ENCODE data around the gene GPR18. TPM values are rescaled to one million over a fixed set of nuclear protein-coding genes. Genes with fewer than 3 reads are reported as not detected.

The GPR18 gene
- total RNA-seq, 4 donors from 2014 or later = not detected

DNA sequence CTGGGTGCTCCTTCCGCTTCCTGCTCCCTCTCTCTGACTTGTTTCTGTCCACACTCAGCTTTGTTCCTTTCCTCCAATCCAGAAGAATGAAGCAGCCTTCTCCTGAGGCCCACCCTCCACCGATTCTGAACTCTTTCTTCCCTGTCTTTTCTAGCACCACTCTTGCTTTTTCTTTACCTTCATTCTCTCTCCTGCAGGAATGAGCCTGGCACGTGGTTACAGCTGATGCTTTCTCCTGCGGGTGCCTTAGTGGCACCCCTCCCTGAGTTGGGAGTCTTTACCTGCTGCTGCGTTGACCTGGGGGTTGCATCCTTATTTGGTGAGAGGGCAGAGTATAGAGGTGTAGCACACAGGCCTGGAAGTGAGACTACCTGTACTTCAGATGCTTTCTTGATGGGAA lies 51.3 kb downstream of the GPR18 start:
- Histone ChIP-seq H3K9me3 (no peaks in the 10 kb centered on the region), H3K4me3 (no peak overlapping the region), H3K4me1 (peaks cover 0 to 16% (median 11%) of the 10 kb centered on the region in 4 donors), H3K27me3 (no peaks in the 10 kb centered on the region), H3K27ac (no peak overlapping the region), H3K36me3 (peaks cover 0 to 26% (median 0%) of the 10 kb centered on the region in 3 donors)
- WGBS, 2 donors = 97 to 99% methylated on average over 5 of the region's 5 CpGs
- no peak for DNase-seq (ENCODE audit: low spot score in 2 of 2)
- no peak for TF ChIP-seq EP300 (IDR thresholded peaks at IDR 0.05)
- no peak for TF ChIP-seq POLR2A (IDR thresholded peaks at IDR 0.05)
- TF ChIP-seq CTCF (IDR thresholded peaks at IDR 0.05) = no peak

DNA sequence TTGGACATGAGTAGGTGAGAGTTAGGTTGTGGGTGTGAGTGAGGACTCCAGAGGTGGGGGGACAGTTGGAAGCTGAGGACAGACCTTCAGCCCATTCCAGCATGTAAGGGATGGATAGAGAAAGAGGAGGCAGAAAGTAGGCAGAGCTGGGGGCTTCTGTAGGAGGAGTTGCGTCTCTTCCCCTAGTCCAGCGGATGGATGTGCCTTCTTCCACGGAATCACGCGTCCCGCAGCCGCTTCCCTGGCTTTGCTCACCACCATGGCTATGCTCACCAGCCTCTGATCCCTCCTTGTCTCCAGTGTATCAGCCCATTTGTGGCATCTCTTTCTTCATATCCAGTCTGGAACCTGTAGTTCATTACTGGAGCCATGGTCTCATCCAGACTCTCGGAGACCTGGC lies 52.0 kb downstream of the GPR18 start:
- no peaks in the 10 kb centered on the region for H3K27me3 ChIP-seq
- H3K36me3 ChIP-seq = peaks cover 0 to 26% (median 0%) of the 10 kb centered on the region in 3 donors
- H3K4me1 ChIP-seq = peaks cover 0 to 20% (median 13%) of the 10 kb centered on the region in 4 donors
- H3K4me3 ChIP-seq = no peak overlapping the region
- WGBS, 2 donors = 94 to 96% methylated on average over 8 of the region's 8 CpGs
- no peak for DNase-seq (ENCODE audit: low spot score in 2 of 2)
- TF ChIP-seq POLR2A (IDR thresholded peaks at IDR 0.05) (no peak), EP300 (IDR thresholded peaks at IDR 0.05) (no peak), CTCF (IDR thresholded peaks at IDR 0.05) (no peak)
- H3K27ac ChIP-seq = no peak overlapping the region
- no peaks in the 10 kb centered on the region for H3K9me3 ChIP-seq

DNA sequence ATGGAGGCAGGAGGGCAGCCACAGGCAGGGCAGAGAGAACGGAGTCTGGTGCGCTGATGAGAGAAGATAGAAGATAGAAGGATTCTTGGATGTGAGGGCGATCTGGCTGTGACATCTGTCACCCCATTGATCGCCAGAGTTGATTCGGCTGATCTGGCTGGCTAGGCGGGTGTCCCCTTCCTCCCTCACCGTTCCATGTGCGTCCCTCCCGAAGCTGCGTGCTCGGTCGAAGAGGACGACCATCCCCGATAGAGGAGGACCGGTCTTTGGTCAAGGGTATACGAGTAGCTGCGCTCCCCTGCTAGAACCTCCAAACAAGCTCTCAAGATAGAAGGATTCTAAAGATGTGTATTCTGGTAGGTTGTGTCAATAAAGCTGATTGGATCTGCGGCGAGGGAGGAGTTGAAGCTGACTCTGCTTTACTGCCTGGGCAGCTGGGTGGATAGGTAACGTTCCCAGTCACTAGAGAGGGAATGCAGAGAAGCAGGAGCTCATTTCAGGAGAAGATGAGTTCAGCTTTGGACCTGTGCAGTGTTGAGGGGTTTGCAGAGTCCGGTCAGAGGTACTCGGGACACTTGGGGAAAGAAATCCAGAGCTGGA lies 52.5 kb downstream of the GPR18 start:
- H3K4me1 ChIP-seq = peaks cover 0 to 20% (median 13%) of the 10 kb centered on the region in 4 donors
- 93 to 95% methylated on average over 22 of the region's 22 CpGs for WGBS, 2 donors
- no peak overlapping the region for H3K27ac ChIP-seq
- no peak for DNase-seq (ENCODE audit: low spot score in 2 of 2)
- H3K4me3 ChIP-seq = no peak overlapping the region
- no peak for TF ChIP-seq POLR2A (IDR thresholded peaks at IDR 0.05)
- H3K9me3 ChIP-seq = no peaks in the 10 kb centered on the region
- H3K36me3 ChIP-seq = peaks cover 0 to 26% (median 0%) of the 10 kb centered on the region in 3 donors
- H3K27me3 ChIP-seq = no peaks in the 10 kb centered on the region

Small RNAs within 50 kb of the gene (small RNA-seq; reads per million reads assigned to genes)
- gene RN7SKP9 = not detected

Other genes with a start within 250 kb of the GPR18 start
- 10 to 100 TPM; 43.5 to 59.6 (median 52.0) TPM for gene UBAC2, start 57.5 kb downstream of the GPR18 start, total RNA-seq
- gene GPR183, start 49.0 kb upstream of the GPR18 start, total RNA-seq = 10 to 100 TPM in 3 of 4 donors, 1 to 10 TPM in 1; 6.3 to 20.4 (median 13.1) TPM
- 100 to 1,000 TPM in 1 of 4 donors, 10 to 100 TPM in 3; 67.8 to 110 (median 82.7) TPM for gene TM9SF2, start 243.1 kb upstream of the GPR18 start, total RNA-seq